Hepatocyte (in vitro differentiated cells): Measurements from ENCODE around the gene TCF12. TPM values are rescaled to one million over a fixed set of nuclear protein-coding genes. Genes with fewer than 3 reads are reported as not detected.

Source experiments
- DNase-seq: peaks from one replicate; pipeline ENCODE4 v3.0.0-alpha.2; 2016; ENCODE audit warnings: low spot score
- H2AFZ ChIP-seq: fragments of 200-600 bp; sonication (generic); 2 replicates; pipeline ENCODE4 v1.6.0; 2016; ENCODE audit warnings: antibody characterized with exemption, mild to moderate bottlenecking
- H3K27ac ChIP-seq: fragments of 200-600 bp; sonication (generic); 2 replicates; pipeline ENCODE4 v1.5.1; 2016; ENCODE audit warnings: mild to moderate bottlenecking
- H3K27me3 ChIP-seq: fragments of 200-600 bp; sonication (generic); 2 replicates; pipeline ENCODE4 v1.6.1; 2016
- H3K36me3 ChIP-seq: fragments of 200-600 bp; sonication (generic); replicated peaks from 2 replicates; pipeline ENCODE4 v1.5.1; 2016; ENCODE audit warnings: low read depth; ENCODE audit not compliant: insufficient read depth
- H3K4me1 ChIP-seq: fragments of 200-600 bp; sonication (generic); 2 replicates; pipeline ENCODE4 v1.5.1; 2016; ENCODE audit warnings: mild to moderate bottlenecking, moderate library complexity; ENCODE audit not compliant: insufficient read depth
- H3K4me2 ChIP-seq: fragments of 200-600 bp; sonication (generic); 2 replicates; pipeline ENCODE4 v1.6.0; 2016
- H3K4me3 ChIP-seq: fragments of 200-600 bp; sonication (generic); 2 replicates; pipeline ENCODE4 v1.5.1; 2016; ENCODE audit warnings: mild to moderate bottlenecking
- H3K79me2 ChIP-seq: fragments of 200-600 bp; sonication (generic); 2 replicates; pipeline ENCODE4 v1.6.0; 2017; ENCODE audit warnings: mild to moderate bottlenecking
- H3K9me2 ChIP-seq: fragments of 200-600 bp; sonication (generic); replicated peaks from 2 replicates; pipeline ENCODE4 v1.6.0; 2017; ENCODE audit warnings: mild to moderate bottlenecking; ENCODE audit not compliant: insufficient read depth
- H3K9me3 ChIP-seq: fragments of 200-600 bp; sonication (generic); 2 replicates; pipeline ENCODE4 v1.5.1; 2016; ENCODE audit warnings: low read depth, mild to moderate bottlenecking
- H4K20me1 ChIP-seq: fragments of 200-600 bp; sonication (generic); 2 replicates; pipeline ENCODE4 v1.6.0; 2016; ENCODE audit warnings: mild to moderate bottlenecking; ENCODE audit not compliant: insufficient read depth, poor library complexity, severe bottlenecking
- EZH2 ChIP-seq: fragments of 200-600 bp; sonication (generic); IDR thresholded peaks from 2 replicates; pipeline ENCODE4 v1.6.1; 2016; ENCODE audit warnings: antibody characterized with exemption, mild to moderate bottlenecking, borderline replicate concordance
- EZH2phosphoT487 ChIP-seq: fragments of 200-600 bp; sonication (generic); IDR thresholded peaks from one replicate; pipeline ENCODE4 v1.6.1; 2018; ENCODE audit warnings: antibody characterized with exemption, mild to moderate bottlenecking, low read depth, moderate library complexity; ENCODE audit not compliant: unreplicated experiment, severe bottlenecking
- WGBS: methylation state at CpG from one replicate; pipeline ENCODE4 v1.1.6; 2016; ENCODE audit warnings: low lambda C conversion rate; ENCODE audit errors: missing lambda C conversion rate; 5-methylcytosine and 5-hydroxymethylcytosine counted together
- polyA plus RNA-seq: library from polyadenylated mRNA; unstranded; fragments of >200 nt; fragmentation: Nextera tagmentation; extraction: Ambion mirVana; gene quantifications from 2 replicates; pipeline ENCODE4 v1.2.1, GENCODE V29; 2016
- total RNA-seq: library from RNA; depleted of rRNA; stranded (reverse); fragments of >200 nt; gene quantifications from 2 replicates; pipeline ENCODE4 v1.2.3, GENCODE V29; 2014
- TF ChIP-seq, protein P1 (sequence below): fragments of 200-600 bp; sonication (generic); IDR thresholded peaks from 2 replicates; pipeline ENCODE4 v1.5.1; 2016; ENCODE audit warnings: antibody characterized with exemption, mild to moderate bottlenecking; ENCODE audit not compliant: poor library complexity

The TCF12 gene
- total and polyA plus RNA-seq, 2 experiments from 2014 or later: 42.0 to 93.2 TPM

DNA sequence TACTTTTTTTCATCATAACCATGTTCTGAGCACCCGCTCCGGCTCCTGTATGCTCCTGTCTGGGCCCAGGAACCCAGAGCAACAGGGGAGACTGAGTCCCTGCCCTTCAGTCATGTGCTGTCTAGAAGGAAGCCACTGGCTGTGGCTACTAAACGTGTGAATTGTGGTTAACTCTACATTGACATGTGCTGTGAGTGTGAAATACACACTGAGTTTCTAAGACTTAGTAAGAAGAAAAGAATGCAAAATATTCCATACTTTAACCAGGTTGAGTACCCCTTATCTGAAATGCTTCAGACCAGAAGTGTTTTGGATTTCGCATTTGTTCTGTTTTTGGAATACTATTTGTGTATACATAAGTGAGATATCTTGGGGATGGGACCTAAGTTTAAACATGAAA is 415.0 kb downstream of the TCF12 start:
- no peak overlapping the region for H3K4me3 ChIP-seq
- no peak overlapping the region for H2AFZ ChIP-seq
- WGBS: 84% methylated on average over 4 of the region's 4 CpGs
- H3K27me3 ChIP-seq: no peaks in the 10 kb centered on the region
- no peak overlapping the region for H3K4me2 ChIP-seq
- H3K9me2 ChIP-seq: no peaks in the 10 kb centered on the region
- H3K36me3 ChIP-seq: no peaks in the 10 kb centered on the region
- no peaks in the 10 kb centered on the region for H4K20me1 ChIP-seq
- no peak overlapping the region for H3K27ac ChIP-seq
- no peaks in the 10 kb centered on the region for H3K9me3 ChIP-seq
- TF ChIP-seq EZH2 (no peak), EZH2phosphoT487 (no peak)
- TF ChIP-seq, protein P1, sequence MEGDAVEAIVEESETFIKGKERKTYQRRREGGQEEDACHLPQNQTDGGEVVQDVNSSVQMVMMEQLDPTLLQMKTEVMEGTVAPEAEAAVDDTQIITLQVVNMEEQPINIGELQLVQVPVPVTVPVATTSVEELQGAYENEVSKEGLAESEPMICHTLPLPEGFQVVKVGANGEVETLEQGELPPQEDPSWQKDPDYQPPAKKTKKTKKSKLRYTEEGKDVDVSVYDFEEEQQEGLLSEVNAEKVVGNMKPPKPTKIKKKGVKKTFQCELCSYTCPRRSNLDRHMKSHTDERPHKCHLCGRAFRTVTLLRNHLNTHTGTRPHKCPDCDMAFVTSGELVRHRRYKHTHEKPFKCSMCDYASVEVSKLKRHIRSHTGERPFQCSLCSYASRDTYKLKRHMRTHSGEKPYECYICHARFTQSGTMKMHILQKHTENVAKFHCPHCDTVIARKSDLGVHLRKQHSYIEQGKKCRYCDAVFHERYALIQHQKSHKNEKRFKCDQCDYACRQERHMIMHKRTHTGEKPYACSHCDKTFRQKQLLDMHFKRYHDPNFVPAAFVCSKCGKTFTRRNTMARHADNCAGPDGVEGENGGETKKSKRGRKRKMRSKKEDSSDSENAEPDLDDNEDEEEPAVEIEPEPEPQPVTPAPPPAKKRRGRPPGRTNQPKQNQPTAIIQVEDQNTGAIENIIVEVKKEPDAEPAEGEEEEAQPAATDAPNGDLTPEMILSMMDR: no peak
- H3K79me2 ChIP-seq: no peaks in the 10 kb centered on the region
- DNase-seq: no peak
- H3K4me1 ChIP-seq: peaks cover 3% of the 10 kb centered on the region

DNA sequence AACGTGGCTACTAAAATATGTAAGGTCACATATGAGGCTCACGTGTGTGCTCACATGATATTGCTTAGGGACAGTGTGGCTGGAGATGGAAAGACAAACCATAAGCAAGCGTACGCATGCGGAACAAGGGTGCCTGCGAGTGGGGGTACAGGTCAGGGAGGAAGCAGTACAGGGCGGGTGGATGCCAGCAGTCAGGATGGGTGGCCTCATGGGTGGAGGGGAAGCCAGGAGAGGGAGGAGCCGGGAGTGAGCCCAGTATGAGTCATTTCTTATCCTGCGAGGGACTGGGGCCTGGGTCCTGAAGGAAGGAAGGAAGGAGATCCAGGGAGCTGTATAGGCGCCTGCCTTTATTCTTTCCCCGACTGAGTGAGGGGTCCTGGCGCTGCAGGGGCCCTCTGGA is 415.8 kb downstream of the TCF12 start:
- Histone ChIP-seq H3K4me3 (no peak overlapping the region), H3K27me3 (no peaks in the 10 kb centered on the region), H3K4me2 (no peak overlapping the region), H3K79me2 (no peaks in the 10 kb centered on the region), H3K4me1 (peaks cover 3% of the 10 kb centered on the region), H3K36me3 (no peaks in the 10 kb centered on the region), H3K9me2 (no peaks in the 10 kb centered on the region), H2AFZ (no peak overlapping the region), H3K9me3 (no peaks in the 10 kb centered on the region), H3K27ac (peak overlapping the region; percentile 36), H4K20me1 (no peaks in the 10 kb centered on the region)
- WGBS: 75% methylated on average over 12 of the region's 12 CpGs
- DNase-seq: peak; percentile 54
- TF ChIP-seq EZH2phosphoT487 (no peak), EZH2 (no peak)
- TF ChIP-seq, protein P1: no peak

DNA sequence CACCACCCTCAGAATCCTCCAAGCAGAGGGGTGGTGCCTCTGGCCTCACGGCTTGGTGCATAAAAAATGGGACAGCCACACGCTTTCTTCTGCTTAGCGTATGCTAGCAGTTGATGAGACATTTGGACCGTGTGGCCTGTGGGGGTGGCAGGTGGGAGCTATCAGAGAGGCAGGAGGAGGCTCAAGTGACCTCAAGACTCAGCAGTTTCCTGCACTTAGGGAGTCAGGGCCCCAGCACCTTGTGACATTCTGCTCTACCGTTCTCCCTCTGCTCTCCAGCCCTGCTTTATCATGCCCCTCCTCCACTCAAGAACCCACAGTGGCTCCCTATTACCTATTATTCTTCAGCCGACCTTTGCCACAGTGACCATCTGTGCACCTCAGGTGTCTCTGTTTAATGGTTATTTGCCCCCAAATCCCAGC is 416.9 kb downstream of the TCF12 start:
- H3K36me3 ChIP-seq: no peaks in the 10 kb centered on the region
- no peaks in the 10 kb centered on the region for H3K79me2 ChIP-seq
- no peaks in the 10 kb centered on the region for H3K9me3 ChIP-seq
- H3K27me3 ChIP-seq: no peaks in the 10 kb centered on the region
- peaks cover 3% of the 10 kb centered on the region for H3K4me1 ChIP-seq
- H4K20me1 ChIP-seq: no peaks in the 10 kb centered on the region
- H2AFZ ChIP-seq: no peak overlapping the region
- TF ChIP-seq EZH2phosphoT487: no peak
- H3K4me2 ChIP-seq: no peak overlapping the region
- WGBS: 76% methylated on average over 6 of the region's 6 CpGs
- DNase-seq: no peak
- H3K9me2 ChIP-seq: no peaks in the 10 kb centered on the region
- H3K4me3 ChIP-seq: no peak overlapping the region
- H3K27ac ChIP-seq: no peak overlapping the region

DNA sequence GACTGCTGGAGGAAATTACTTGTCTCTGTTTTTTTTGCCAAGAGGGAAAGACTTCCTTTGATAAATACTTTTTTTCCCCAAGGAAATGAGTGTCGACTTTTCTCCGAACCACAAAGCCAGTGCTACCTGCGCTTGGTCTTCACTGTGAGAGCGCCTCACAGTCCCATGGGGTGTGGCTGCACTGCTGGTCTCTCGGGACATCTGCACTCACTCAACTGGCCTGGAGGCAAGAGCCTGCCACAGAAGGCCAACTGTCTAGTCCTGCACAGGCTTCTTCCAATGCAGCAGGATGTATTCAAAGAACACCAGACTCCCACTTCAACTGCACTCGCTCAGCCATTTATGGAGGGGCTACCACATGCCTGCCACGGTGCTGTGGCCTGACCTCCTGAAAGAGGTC is 417.3 kb downstream of the TCF12 start:
- Histone ChIP-seq H2AFZ (no peak overlapping the region), H3K27ac (no peak overlapping the region), H3K4me1 (peaks cover 3% of the 10 kb centered on the region), H3K36me3 (no peaks in the 10 kb centered on the region), H3K9me2 (no peaks in the 10 kb centered on the region), H3K79me2 (no peaks in the 10 kb centered on the region), H3K4me2 (no peak overlapping the region), H3K27me3 (no peaks in the 10 kb centered on the region), H3K9me3 (no peaks in the 10 kb centered on the region), H4K20me1 (no peaks in the 10 kb centered on the region), H3K4me3 (no peak overlapping the region)
- WGBS: 65% methylated on average over 7 of the region's 7 CpGs
- TF ChIP-seq, protein P1: no peak
- TF ChIP-seq EZH2 (no peak), EZH2phosphoT487 (no peak)
- no peak for DNase-seq
